ENCODE results near the gene ADK.
"Not testable (repeated sequence)": the region's sequence is repeated elsewhere in the genome, so short reads cannot be mapped to it uniquely, and the experiment has no call there.

ADK gene

DNA sequence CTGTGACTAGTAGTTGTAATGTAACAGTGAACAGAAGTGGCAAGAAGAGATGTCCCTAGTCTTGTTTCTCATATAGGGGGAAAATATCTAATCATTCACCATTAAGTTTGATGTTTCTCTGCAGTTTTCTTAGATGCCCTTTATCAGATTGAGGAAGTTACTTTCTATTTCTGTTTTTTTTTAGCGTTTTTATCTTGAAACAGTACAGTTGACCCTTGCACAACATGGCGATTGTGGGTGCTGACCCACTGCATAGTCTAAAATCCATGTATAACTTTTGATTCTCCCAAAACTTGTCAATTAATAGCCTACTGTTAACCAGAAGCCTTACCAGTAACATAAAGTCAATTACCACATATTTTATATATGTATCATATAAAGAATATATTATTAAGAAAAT is 192.0 kb downstream of the ADK start:
- no peak overlapping the region for H3K27ac ChIP-seq (ENCODE audit: low read length)
- no peaks in the 10 kb centered on the region for H3K4me1 ChIP-seq (ENCODE audit: control insufficient read depth, insufficient read depth, low read length)
- no peaks in the 10 kb centered on the region for H3K9me3 ChIP-seq (ENCODE audit: control insufficient read depth, insufficient read depth, low read length)
- H3K4me3 ChIP-seq (ENCODE audit: low read length) = no peak overlapping the region
- no peak for DNase-seq (ENCODE audit: low read depth, low spot score)
- H3K27me3 ChIP-seq (ENCODE audit: control insufficient read depth, insufficient read depth, low read length) = no peaks in the 10 kb centered on the region
- no CpG with 5 or more reads among the region's 2 CpGs for WGBS (ENCODE audit: insufficient coverage, insufficient read length)
- no peaks in the 10 kb centered on the region for H3K36me3 ChIP-seq (ENCODE audit: control insufficient read depth, insufficient read depth, low read length)

DNA sequence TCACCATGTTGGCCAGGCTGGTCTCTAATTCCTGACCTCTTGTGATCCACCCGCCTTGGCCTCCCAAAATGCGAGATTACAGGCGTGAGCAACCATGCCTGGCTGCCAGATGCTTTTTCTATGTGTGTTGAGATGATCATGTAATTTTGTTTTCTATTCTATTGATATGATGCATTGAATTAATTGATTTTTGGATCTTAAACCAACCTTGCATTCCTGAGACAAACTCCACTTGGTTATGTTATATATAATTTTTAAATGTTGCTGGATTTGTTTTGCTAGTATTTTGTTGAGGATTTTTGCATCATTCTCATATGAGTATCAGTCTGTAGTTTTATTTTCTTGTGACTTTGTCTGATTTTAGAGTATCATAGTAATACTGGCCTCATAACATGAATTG is 192.8 kb downstream of the ADK start:
- no peaks in the 10 kb centered on the region for H3K36me3 ChIP-seq (ENCODE audit: control insufficient read depth, insufficient read depth, low read length)
- no peak for DNase-seq (ENCODE audit: low read depth, low spot score)
- H3K27me3 ChIP-seq (ENCODE audit: control insufficient read depth, insufficient read depth, low read length) = no peaks in the 10 kb centered on the region
- WGBS (ENCODE audit: insufficient coverage, insufficient read length) = no CpG with 5 or more reads among the region's 3 CpGs
- no peaks in the 10 kb centered on the region for H3K9me3 ChIP-seq (ENCODE audit: control insufficient read depth, insufficient read depth, low read length)
- no peak overlapping the region for H3K4me3 ChIP-seq (ENCODE audit: low read length)
- no peaks in the 10 kb centered on the region for H3K4me1 ChIP-seq (ENCODE audit: control insufficient read depth, insufficient read depth, low read length)
- H3K27ac ChIP-seq (ENCODE audit: low read length) = no peak overlapping the region

DNA sequence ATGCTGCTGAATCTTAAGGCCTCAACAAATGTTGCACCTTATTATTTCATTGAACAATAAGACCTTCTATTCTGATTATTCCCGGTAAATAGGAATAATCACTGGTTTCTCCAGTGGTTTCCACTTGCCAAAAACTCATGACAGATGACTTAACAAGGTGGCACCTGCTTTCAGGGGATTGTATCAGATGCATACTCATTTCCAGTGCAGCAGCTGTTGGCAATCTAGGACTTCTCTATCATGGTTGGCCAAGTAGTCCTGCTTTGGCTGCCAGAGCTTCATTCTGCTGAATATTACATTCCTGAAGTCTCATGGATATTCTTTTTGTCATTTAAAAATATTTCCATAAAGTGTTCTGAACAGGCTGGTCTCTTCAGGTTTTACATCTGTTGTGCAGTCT is 193.3 kb downstream of the ADK start:
- Histone ChIP-seq H3K27me3 (ENCODE audit: control insufficient read depth, insufficient read depth, low read length) (no peaks in the 10 kb centered on the region), H3K4me1 (ENCODE audit: control insufficient read depth, insufficient read depth, low read length) (no peaks in the 10 kb centered on the region), H3K4me3 (ENCODE audit: low read length) (no peak overlapping the region), H3K36me3 (ENCODE audit: control insufficient read depth, insufficient read depth, low read length) (no peaks in the 10 kb centered on the region), H3K9me3 (ENCODE audit: control insufficient read depth, insufficient read depth, low read length) (no peaks in the 10 kb centered on the region), H3K27ac (ENCODE audit: low read length) (no peak overlapping the region)
- no peak for DNase-seq (ENCODE audit: low read depth, low spot score)
- no CpG with 5 or more reads among the region's 1 CpG for WGBS (ENCODE audit: insufficient coverage, insufficient read length)

DNA sequence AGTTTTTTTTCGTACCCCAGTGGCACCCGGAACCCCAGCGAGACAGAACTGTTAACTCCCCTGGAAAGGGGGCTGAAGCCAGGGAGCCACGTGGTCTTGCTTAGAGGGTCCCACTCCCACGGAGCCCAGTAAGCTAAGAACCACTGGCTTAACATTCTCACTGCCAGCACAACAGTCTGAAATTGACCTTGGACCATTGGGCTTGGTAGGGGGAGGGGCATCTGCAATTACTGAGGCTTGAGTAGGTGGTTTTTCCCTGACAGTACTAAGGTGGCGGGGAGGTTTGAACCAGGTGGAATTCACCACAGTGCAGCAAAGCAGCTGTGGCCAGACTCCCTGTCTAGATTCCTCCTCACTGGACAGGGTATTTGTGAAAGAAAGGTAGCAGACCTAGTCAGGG is 196.5 kb downstream of the ADK start:
- Histone ChIP-seq H3K36me3 (ENCODE audit: control insufficient read depth, insufficient read depth, low read length) (no peaks in the 10 kb centered on the region), H3K4me3 (ENCODE audit: low read length) (no peak overlapping the region), H3K4me1 (ENCODE audit: control insufficient read depth, insufficient read depth, low read length) (no peaks in the 10 kb centered on the region), H3K27me3 (ENCODE audit: control insufficient read depth, insufficient read depth, low read length) (no peaks in the 10 kb centered on the region), H3K27ac (ENCODE audit: low read length) (no peak overlapping the region), H3K9me3 (ENCODE audit: control insufficient read depth, insufficient read depth, low read length) (no peaks in the 10 kb centered on the region)
- no peak for DNase-seq (ENCODE audit: low read depth, low spot score)
- WGBS (ENCODE audit: insufficient coverage, insufficient read length) = no CpG with 5 or more reads among the region's 6 CpGs

GRCh38 chr10:74353021-74353420 is 202.0 kb downstream of the ADK start:
- not testable (repeated sequence) for H3K27ac ChIP-seq (ENCODE audit: low read length); H3K9me3 ChIP-seq (ENCODE audit: control insufficient read depth, insufficient read depth, low read length); H3K4me1 ChIP-seq (ENCODE audit: control insufficient read depth, insufficient read depth, low read length); H3K27me3 ChIP-seq (ENCODE audit: control insufficient read depth, insufficient read depth, low read length); DNase-seq (ENCODE audit: low read depth, low spot score); H3K4me3 ChIP-seq (ENCODE audit: low read length); H3K36me3 ChIP-seq (ENCODE audit: control insufficient read depth, insufficient read depth, low read length)
- WGBS (ENCODE audit: insufficient coverage, insufficient read length) = no CpG with 5 or more reads among the region's 3 CpGs

GRCh38 chr10:74361678-74362077 is 210.7 kb downstream of the ADK start:
- Histone ChIP-seq H3K9me3 (ENCODE audit: control insufficient read depth, insufficient read depth, low read length) (no peaks in the 10 kb centered on the region), H3K36me3 (ENCODE audit: control insufficient read depth, insufficient read depth, low read length) (no peaks in the 10 kb centered on the region), H3K27ac (ENCODE audit: low read length) (no peak overlapping the region), H3K27me3 (ENCODE audit: control insufficient read depth, insufficient read depth, low read length) (no peaks in the 10 kb centered on the region), H3K4me3 (ENCODE audit: low read length) (no peak overlapping the region), H3K4me1 (ENCODE audit: control insufficient read depth, insufficient read depth, low read length) (no peaks in the 10 kb centered on the region)
- no peak for DNase-seq (ENCODE audit: low read depth, low spot score)

DNA sequence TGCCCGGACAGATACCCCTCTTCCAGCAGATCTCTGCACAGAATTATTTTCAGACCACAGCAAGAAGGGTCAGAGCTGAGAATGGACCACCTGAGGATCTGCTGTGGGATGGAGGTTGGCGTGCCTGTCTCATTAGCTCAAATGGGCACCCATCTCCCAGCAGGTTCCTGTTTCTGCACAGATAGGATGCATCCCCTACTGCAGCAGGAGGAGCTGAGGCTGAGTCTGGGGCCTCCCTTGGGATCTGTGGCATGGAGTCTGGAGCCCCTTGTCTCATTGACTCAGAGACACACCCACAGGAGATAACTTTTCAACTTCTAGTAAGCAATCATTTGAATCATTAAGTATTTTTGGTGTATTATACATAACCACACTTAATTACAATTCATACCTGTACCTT is 212.7 kb downstream of the ADK start:
- no CpG with 5 or more reads among the region's 2 CpGs for WGBS (ENCODE audit: insufficient coverage, insufficient read length)
- Histone ChIP-seq H3K4me3 (ENCODE audit: low read length) (no peak overlapping the region), H3K27me3 (ENCODE audit: control insufficient read depth, insufficient read depth, low read length) (no peaks in the 10 kb centered on the region), H3K36me3 (ENCODE audit: control insufficient read depth, insufficient read depth, low read length) (no peaks in the 10 kb centered on the region), H3K9me3 (ENCODE audit: control insufficient read depth, insufficient read depth, low read length) (no peaks in the 10 kb centered on the region), H3K4me1 (ENCODE audit: control insufficient read depth, insufficient read depth, low read length) (no peaks in the 10 kb centered on the region), H3K27ac (ENCODE audit: low read length) (no peak overlapping the region)
- DNase-seq (ENCODE audit: low read depth, low spot score) = no peak

DNA sequence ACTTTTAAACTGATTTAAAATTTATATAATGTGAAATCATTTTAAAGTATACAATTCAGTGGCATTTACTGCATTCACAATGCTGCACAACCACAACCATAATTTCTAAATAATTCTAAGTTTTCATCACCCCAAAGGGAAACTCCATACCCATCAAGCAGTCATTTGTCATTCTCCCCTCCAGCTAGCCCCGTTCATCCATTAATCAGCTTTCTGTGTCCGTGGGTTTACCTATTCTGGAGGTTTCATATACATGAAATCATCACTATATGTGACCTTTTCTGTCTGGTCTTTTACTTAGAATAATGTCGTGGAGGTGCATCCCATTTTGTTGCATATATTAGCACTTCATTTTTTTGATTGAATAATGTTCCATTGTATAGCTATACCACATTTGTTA is 214.1 kb downstream of the ADK start:
- Histone ChIP-seq H3K27ac (ENCODE audit: low read length) (no peak overlapping the region), H3K27me3 (ENCODE audit: control insufficient read depth, insufficient read depth, low read length) (no peaks in the 10 kb centered on the region), H3K36me3 (ENCODE audit: control insufficient read depth, insufficient read depth, low read length) (no peaks in the 10 kb centered on the region), H3K4me1 (ENCODE audit: control insufficient read depth, insufficient read depth, low read length) (no peaks in the 10 kb centered on the region), H3K4me3 (ENCODE audit: low read length) (no peak overlapping the region), H3K9me3 (ENCODE audit: control insufficient read depth, insufficient read depth, low read length) (no peaks in the 10 kb centered on the region)
- DNase-seq (ENCODE audit: low read depth, low spot score) = no peak
- WGBS (ENCODE audit: insufficient coverage, insufficient read length) = no CpG with 5 or more reads among the region's 3 CpGs

GRCh38 chr10:74371696-74372095 is 220.7 kb downstream of the ADK start:
- DNase-seq (ENCODE audit: low read depth, low spot score) = no peak
- no peaks in the 10 kb centered on the region for H3K4me1 ChIP-seq (ENCODE audit: control insufficient read depth, insufficient read depth, low read length)
- no peaks in the 10 kb centered on the region for H3K36me3 ChIP-seq (ENCODE audit: control insufficient read depth, insufficient read depth, low read length)

DNA sequence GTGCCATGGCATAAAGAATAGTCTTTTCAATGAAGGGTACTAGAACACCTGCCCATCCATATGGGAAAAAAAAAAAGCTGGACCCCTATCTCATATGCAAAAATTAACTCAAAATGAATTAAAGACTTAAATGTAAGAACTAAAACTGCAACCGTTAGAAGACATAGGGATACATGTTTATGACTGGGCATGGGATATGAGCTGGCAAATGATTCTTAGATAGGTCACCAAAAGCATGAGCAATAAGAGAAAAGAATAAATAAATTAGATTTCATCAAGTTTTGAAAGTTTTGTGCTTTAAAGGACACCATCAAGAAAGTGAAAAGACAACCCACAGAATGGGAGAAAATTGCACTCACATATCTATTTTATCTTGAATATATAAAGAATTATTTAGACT is 222.0 kb downstream of the ADK start:
- Histone ChIP-seq H3K27ac (ENCODE audit: low read length) (no peak overlapping the region), H3K4me1 (ENCODE audit: control insufficient read depth, insufficient read depth, low read length) (no peaks in the 10 kb centered on the region), H3K4me3 (ENCODE audit: low read length) (no peak overlapping the region), H3K9me3 (ENCODE audit: control insufficient read depth, insufficient read depth, low read length) (no peaks in the 10 kb centered on the region), H3K27me3 (ENCODE audit: control insufficient read depth, insufficient read depth, low read length) (no peaks in the 10 kb centered on the region), H3K36me3 (ENCODE audit: control insufficient read depth, insufficient read depth, low read length) (no peaks in the 10 kb centered on the region)
- WGBS (ENCODE audit: insufficient coverage, insufficient read length) = no CpG with 5 or more reads among the region's 1 CpG
- no peak for DNase-seq (ENCODE audit: low read depth, low spot score)

More at GRCh38 chr10:74371696-74372095, 220.7 kb downstream of the ADK start:
- Histone ChIP-seq H3K4me3 (ENCODE audit: low read length) (no peak overlapping the region), H3K27ac (ENCODE audit: low read length) (no peak overlapping the region), H3K9me3 (ENCODE audit: control insufficient read depth, insufficient read depth, low read length) (no peaks in the 10 kb centered on the region), H3K27me3 (ENCODE audit: control insufficient read depth, insufficient read depth, low read length) (no peaks in the 10 kb centered on the region)
- no CpG with 5 or more reads among the region's 7 CpGs for WGBS (ENCODE audit: insufficient coverage, insufficient read length)

- no CpG with 5 or more reads among the region's 5 CpGs for WGBS (ENCODE audit: insufficient coverage, insufficient read length)
- no peak for DNase-seq (ENCODE audit: low read depth, low spot score)
These were observed 226.5 kb downstream of the ADK start for GRCh38 chr10:74377476-74377875.

More at GRCh38 chr10:74377476-74377875, 226.5 kb downstream of the ADK start:
- H3K27me3 ChIP-seq (ENCODE audit: control insufficient read depth, insufficient read depth, low read length) = no peaks in the 10 kb centered on the region
- no peaks in the 10 kb centered on the region for H3K36me3 ChIP-seq (ENCODE audit: control insufficient read depth, insufficient read depth, low read length)
- no peaks in the 10 kb centered on the region for H3K9me3 ChIP-seq (ENCODE audit: control insufficient read depth, insufficient read depth, low read length)
- no peak overlapping the region for H3K4me3 ChIP-seq (ENCODE audit: low read length)
- H3K4me1 ChIP-seq (ENCODE audit: control insufficient read depth, insufficient read depth, low read length) = no peaks in the 10 kb centered on the region
- no peak overlapping the region for H3K27ac ChIP-seq (ENCODE audit: low read length)

Data from iPS DF 6.9 (cell line).